GM19463 (cell line): ENCODE data around the gene GALNT16.

Source experiments
- ATAC-seq: cut with Tn5 transposase; IDR thresholded peaks from one replicate; pipeline ENCODE4 v1.9.1; 2021; ENCODE audit warnings: mild to moderate bottlenecking, moderate library complexity; ENCODE audit not compliant: unreplicated experiment

Gene GALNT16

DNA sequence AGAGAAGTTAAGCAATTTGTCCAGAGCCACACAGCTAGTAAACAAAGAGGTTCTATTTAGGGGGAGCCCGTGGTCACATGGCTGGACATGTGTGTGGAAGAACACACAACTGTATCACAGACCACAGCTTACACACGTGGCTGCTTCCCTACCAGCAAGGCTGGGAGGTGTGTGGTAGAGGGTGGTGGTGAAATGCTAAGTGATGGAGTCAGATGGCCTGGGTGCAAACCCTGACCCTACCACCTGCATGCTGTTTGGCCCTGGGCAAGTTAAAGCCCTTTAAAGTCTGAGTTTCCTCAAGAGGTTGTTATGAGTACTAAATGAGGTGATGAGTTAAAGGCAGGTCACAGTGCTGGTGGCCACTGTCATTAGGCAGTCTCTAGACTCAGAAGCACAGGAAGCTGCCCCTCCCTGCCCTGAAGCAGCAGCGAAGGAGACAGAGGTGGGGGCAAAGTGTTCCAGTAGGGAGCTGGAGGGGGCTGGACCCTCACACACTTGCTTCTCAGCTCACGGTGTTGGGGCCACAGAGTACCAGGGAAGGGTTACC lies 73.9 kb downstream of the GALNT16 start:
- no peak for ATAC-seq

DNA sequence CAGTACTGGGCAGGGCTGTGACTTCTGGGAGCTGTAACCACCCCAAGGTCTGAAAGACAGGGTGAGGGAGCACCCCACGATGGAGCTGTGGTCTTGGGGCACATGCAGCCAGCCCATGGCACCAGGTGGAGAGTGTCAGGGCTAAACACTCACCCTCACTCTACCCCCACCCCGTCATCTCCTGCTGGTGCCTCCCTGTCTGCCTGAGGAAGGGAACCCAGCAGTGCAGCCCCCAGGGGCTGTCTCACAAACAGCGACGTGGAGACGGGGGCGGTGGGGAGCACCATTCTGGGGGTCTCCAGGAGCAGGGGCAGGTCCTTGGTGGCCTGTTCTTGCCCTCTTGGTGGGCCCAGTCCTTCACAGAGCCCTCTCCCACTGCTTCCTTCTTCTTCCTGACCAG lies 74.6 kb downstream of the GALNT16 start:
- no peak for ATAC-seq

DNA sequence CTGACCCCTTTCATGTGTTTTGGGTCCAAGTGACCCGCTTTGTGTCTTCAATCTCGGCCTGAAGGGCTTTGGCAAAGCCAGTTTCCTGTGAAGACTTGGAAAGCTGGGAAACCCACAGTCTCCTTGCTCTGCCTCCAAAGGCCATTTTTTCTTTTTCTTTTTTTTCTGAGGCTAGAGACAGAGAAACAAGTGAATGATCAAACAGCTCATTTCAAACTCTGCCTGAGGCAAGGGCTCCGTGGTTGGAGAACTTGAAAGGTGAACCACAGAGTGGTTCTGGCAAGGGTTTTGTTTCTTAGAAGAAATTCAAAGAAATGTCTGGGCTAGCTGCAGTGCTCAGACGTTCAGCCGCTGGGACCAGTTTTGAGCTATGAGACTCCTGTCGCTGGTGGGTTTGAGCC lies 75.4 kb downstream of the GALNT16 start:
- ATAC-seq, result no peak

DNA sequence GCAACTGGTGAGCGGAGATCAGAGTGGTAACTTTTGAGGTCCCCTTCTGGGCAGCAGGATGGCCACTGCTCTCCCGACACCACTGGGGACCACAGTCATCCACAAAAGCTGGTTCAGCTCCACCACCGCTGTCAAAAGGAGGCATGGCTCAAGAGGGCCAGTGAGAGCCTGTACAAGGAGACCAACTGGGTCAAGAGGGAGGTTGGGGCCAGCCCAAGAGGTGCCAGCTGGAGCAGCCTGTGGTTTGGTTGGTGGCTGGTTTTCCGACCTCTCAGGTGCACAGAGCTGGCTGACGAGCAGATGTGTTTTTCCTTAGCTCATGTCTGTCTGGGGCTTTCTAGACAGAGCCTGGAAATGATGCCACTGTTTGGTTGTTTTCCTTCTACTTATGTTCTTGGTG lies 78.0 kb downstream of the GALNT16 start:
- no peak for ATAC-seq

DNA sequence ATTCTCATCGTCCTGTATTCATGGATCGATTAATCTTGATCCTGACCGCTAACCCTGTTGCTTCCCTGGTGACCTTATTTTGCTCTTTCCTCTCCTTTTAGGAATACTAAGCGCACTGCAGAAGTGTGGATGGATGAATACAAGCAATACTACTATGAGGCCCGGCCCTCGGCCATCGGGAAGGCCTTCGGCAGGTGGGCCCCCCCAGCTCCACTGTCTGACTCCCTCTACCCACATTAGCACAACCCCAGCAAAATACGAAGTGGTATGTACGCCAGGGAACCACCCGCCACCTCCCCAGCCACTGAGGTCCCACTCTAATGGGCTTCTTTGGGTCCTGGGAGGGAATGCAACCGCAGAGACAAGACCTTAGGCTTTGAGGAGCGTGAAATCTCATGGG lies 79.5 kb downstream of the GALNT16 start:
- no peak for ATAC-seq

DNA sequence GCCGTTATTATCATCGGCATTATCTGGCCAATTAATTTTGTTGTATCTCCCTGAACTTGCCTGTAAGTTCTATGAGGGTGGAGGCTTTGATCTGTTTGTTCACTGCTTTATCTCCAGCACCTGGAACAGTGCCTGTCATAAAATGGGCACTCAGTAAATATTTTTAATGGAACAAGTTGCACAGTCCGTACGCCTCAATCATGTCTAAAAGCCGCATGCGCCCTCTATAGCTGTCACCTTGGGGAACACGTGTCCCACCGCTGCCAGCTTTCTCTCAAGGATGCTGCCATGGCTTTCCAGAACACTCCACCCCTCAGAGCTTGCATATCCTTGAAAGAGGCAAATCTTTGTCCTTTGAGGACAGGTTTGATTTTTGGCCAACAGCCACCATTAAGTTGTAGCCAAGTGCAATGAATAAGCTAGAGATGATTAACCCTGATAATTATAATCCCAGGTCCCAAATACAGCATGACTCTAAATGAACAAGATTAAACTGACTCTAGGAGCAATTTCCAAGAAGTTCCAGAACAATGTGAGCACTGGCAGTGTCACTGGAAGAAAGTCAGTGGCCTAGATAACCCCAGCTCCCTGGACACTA lies 83.1 kb downstream of the GALNT16 start:
- ATAC-seq, result no peak

DNA sequence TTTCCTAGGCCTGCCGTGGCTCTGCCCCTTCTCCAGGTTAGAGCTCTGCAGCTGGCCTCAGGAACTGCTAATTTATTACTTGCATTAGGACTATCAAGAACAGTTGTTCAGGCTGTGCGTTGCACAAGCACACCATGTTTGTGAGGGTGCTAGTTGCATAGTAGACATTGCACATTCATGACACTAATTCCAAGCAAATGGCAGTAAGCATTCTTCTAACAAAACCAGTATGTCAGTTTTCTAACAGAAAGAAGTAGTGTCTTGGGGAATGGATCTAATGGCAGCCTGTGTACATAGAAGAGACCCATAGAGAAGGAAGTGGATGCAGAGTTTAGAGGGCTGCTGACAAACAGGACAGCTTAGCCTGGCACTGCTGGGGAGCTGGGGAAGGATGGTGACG lies 84.2 kb downstream of the GALNT16 start:
- no peak for ATAC-seq

DNA sequence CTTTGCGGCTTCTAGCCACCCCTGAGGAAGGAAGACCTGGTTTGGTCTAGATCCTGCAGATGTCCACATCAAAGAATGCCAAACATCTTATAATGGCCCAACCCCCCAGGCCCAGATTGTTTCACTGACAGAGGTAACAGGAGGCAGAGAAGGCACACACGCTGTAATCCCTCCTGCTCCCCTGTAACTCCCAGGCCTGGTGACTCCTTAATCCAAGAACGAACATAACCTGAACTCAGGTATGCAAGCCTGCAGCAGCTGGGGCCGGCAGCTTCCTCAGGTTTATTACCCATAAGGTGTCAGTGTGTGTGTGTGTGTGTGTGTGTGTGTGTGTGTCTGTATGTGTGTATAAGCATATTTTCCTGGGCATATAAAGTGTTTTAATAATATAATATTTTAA lies 85.4 kb downstream of the GALNT16 start:
- ATAC-seq, result no peak

DNA sequence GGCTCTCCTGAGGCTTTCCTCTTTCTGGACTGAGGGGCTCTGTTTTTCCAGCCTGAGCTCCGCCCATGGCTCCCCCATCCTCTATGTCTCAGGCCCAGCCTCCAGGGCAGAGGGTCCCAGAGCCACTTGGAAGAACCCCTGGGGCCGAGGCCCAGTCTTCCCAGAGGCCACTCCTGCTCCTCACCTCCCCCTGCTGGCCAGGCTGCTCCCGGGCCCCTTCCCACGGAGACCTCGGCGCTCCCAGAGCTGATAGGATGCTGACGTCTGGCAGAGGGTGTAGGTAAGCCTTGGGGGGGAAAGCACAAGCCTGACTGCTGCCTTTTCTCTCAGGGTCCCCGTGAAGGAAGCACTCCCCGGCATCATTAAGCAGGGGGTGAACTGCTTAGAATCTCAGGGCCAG lies 86.8 kb downstream of the GALNT16 start:
- no peak for ATAC-seq

DNA sequence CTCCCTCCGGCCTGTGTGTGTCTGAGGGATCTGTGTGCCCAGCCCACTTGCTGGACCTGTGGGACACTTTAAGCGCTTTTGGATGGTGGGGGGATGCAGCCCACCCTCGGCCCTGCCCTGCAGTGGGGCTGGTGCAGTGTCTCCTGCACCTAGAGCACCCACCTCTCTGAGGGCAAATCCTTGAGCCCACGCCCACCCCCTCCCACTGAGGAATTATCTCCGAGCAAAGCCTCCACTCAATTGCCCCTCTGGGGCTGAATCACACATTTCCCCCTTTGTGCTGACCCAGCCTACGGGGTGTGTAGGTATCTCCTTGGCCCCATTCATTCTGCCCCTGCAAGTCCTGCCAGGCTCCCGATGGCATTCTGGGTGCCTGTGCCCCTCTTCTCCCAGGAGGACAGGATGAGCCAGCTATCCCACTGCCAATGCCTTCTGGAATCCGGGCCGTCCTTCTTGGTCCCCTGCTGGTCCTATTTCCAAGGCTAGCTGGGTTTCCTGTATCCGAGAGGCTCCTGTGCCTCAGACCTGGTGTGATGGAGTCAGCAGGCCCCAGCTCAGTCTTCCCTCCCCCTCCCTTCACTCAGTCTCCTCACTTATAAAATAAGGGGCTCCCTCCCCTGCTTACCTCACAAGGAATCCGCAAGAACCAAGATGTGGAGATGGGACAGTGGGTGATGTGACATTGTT lies 89.3 kb downstream of the GALNT16 start:
- no peak for ATAC-seq

DNA sequence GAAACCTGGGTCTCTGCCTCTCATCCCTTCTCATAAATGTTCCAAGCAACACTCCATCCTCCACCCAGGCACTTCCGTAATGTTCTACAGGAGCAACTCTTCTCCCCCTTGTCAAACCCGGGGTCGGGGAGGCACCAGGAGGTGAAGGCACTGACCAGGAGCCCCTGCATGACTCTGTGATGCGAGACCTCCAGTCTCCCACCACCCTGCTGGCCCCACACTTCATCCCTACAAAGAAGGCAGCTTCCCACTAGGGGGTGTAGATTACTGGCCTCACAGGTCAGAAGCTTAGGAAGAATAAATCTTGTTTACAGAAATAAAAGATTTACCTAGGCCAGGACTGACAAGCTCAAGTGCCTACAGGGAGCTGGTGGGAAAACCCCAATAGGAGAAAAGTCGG lies 90.9 kb downstream of the GALNT16 start:
- no peak for ATAC-seq

DNA sequence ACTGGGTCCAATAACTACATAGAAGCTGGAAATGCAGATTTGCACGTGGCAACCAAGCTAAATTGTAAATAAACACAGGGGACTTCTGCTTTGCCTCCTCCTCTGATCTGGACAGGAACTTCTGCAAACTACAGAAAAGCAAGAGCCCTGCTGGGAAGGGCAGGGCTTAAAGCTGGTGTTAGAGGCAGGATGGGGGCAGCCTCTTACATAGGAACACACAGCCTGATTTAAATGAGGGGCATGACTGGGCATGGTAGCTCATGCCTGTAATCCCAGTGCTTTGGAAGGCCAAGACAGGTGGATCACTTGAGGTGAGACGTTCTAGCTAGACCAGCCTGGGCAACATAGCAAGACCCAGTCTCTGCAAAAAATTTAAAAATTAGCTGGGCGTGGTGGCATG lies 91.4 kb downstream of the GALNT16 start:
- ATAC-seq, result no peak

DNA sequence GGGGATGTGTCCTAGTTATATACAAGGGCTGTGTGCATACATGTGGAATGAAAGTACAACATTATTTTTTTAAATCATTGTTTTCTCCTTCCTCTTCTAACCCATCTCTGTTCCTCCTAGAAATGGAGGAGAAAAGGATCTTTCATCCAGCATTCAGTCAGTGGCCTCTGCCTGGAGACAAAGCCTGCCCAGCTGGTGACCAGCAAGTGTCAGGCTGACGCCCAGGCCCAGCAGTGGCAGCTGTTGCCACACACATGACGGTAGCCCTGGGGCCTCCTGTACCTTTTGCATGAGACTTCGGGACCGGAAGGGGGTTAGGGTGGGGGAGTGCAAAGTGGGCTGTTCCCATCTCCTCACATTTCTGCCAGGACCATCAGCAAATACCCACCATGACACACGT lies 92.0 kb downstream of the GALNT16 start:
- ATAC-seq, result no peak

DNA sequence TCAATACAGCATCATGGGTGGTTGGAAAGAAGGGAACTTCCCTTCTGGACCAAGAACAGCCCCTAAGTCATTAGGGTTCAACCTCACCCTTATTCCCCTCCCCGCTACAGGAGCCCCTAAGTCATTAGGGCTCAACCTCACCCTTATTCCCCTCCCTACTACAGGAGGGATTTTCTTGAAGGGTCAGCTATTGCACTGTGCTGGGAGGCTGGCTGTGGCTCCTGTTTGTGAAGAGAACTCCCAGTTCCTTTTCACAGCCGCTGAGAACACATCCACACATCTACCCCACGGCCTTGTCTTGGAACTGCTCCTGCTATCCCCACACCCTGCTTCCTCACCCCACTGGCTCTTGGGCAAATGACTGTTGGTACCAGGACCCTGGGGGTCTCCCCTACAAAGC lies 93.2 kb downstream of the GALNT16 start:
- no peak for ATAC-seq

DNA sequence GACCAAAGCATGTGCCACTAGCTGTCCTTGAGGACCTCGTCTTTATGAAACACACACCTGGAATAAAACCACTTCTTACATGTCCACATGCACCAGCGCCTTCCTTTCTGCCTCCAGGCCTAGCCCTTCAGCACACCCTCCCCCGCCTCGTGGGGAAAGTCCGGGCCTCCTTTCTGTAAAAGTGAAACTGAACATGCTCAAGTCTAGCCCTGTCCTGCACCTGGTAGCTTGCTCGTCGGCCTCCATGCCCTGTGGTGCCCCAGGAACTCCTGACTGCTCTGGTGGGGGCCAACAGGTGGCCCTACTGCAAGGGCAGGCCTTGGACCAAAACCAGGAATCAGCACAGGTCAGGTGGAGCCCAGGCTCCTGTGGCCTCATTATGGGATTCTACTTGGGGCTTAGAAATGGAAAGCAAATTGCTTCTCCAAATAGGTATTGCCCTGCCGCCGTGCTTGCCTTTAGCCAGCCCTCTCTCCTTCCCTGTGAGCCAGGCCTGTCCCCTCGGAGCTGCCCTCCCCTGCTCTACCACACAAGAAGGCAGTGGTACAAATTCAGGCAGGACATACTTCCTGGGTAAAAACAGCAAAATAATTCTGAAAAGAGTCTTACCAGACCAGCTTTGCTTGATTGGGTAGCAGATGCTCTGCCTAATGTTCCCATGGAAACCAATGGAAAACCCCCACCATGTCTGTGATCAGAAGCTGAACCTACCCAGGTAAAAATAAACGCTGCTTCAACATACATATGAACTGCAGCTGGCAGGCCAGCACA lies 94.6 kb downstream of the GALNT16 start:
- peak; percentile 91 for ATAC-seq

DNA sequence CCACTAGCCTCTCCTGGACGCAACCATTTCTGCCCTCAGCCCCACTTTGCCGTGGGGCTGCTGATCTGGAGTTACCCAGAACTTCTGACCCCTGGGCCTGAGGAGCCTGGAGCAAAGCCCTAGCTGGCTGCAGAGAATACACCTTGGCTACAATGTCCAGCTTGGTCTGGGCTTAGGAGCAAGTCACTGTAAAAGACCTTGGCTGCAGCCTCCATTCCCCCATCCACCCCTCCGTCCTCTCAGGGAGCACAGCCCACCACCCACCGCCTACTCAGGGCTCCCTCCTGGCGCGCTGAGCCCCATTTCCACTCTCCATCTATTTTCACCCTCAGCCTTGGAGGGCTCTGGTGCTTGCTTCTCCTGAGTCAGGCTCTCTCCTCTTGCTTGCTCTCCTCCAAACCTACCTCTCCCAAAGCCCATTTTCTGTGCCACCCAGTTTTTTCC lies 95.2 kb downstream of the GALNT16 start:
- no peak for ATAC-seq

DNA sequence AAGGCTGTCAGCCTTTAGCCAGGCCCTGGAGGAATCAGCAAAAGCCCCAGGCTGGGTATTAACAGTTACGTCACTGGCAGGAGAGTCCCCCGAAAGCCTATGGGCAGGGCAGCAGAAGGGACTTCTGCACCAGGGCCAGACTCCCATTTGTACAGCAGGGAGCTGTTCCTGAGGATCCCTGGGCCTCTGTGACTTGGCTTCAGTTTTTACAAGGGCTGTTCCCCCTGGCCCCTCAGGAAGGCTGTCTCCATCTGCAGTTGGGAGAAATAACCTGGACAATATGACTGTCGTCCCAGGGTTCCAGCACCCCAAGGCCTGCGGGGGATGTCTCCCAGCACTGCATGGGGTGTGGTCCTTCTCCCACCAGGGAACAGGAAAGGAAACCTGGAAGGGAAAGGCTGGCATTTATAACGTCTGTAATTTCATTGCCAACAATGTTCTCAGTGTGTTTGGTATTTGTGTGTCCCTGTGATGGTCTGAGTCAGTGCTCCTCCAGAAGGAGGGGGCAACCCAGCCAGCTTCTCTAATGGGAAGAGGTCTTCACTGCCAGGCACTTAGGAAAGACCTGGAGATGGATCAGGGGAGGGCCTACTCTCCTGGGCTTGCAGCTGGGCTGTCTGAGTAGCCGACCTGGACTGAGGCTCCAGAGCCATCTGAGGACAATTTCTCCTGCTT lies 95.8 kb downstream of the GALNT16 start:
- no peak for ATAC-seq

DNA sequence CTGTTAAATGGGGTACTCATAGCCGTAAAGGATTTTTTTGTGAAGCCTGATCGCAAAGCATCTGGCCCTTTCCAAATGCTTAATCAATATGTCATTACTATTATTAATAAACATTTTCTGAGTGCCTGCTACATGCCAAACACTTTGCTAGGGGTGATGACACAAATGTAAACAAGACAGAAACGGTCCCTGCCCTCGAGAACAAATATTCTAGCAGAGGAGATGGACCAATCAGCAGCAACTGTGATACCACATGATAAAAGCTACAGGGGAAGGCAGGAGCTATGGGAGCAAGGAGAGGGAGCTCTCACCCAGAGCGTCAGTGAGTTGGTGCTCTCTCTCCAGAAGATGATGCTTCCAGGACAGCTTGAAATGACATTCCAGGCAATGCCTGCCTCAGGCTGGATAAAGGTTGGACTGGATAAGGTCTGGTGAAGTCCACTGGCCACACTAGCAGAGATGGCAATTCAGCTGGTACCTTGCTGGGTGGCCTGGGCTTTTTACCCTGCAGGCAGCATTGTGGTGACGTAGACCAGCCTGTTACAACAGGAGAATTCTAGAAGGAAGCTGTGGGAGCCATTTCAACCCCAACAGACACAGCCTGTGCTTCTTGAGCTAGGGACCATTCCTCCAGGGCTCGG lies 97.1 kb downstream of the GALNT16 start:
- ATAC-seq, result no peak

DNA sequence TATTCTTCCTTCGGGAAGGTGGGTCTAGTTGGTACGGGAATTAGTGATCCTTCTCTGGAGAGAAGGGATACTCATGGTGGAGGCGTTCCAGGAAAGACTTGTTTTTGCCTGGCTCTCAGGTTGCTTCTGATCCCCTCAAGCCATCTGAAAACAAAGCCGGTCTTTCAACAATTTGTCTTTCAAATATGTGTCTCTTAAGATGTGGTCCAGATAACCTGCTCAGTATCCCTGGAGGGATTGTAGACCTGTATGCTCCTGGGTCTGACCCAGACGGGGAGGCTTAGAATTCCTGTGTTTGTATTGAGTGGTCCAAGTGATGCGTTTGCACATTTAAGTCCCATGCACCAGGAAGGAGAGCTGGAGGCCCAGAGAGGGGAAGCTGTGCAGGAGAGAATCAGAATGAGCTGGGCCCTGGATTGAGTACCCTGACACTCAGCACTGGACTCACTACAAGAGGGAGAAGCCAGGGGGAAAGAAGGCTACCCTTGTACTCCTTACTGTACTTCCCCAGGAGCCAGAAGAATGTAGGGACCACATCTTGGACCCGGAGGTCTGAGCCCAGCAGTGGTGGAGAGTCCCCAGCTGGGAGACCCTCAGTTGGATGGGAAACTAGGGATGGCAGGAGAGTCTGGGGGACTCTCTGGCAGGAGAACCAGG lies 97.7 kb downstream of the GALNT16 start:
- no peak for ATAC-seq

DNA sequence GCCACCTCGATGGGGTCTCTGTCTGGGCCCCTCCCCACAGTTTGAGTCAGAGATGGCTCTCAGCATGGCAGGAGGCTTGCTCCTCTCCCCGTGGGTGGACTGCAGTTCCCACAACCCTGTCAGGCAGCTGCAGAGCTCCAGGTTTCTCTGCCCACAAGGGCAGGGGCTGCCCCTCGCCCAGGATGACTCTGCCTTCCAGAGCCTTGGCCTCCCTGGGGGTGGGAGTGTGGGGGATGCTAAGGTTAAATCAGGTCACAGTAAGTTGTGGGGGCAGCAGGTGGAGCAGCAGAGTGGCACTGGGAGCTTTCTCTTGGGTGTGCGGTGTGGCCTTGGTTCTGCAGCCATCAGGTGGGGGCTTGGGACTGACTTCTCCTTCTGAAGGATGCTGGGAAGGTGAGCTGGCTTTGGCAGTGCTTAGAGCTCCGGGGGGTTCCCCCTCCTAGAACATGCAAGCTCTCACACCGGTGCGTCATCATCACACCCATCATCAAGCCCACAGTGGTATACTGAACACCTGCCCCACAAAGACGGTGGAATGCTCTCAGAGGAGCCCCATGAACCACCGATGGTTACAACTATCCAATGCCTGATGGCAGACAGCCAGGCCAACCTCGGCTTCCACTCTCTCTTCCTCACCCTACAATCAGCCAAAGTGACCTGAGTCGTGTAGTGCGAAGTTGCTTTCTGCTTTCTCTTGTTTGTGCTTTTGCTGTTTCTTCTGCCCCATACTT lies 98.4 kb downstream of the GALNT16 start:
- ATAC-seq, result no peak
